GM23338 (cell line): ENCODE measurements around the gene TRIM36. TPM values are rescaled to one million over a fixed set of nuclear protein-coding genes. Genes with fewer than 3 reads are reported as not detected.

Experiments used
- ATAC-seq: fragments of 200-7000 bp; cut with Tn5 transposase; 3 replicates; pipeline ENCODE4 v1.9.1; 2020
- DNase-seq: peaks from one replicate; pipeline ENCODE4 v3.0.0-alpha.2; 2015; ENCODE audit warnings: low spot score
- H2AFZ ChIP-seq: fragments of 200-600 bp; sonication (generic); 2 replicates; pipeline ENCODE4 v1.8.0; 2016; ENCODE audit warnings: antibody characterized with exemption, mild to moderate bottlenecking, moderate library complexity
- H3F3A ChIP-seq: fragments of 200-600 bp; sonication (generic); replicated peaks from 2 replicates; pipeline ENCODE4 v1.8.0; 2017; ENCODE audit warnings: antibody characterized with exemption, mixed run types, low read depth
- H3K27ac ChIP-seq: fragments of 200-600 bp; sonication (generic); 2 replicates; pipeline ENCODE4 v1.6.1; 2016; ENCODE audit warnings: low read depth
- H3K27me3 ChIP-seq: fragments of 200-600 bp; sonication (generic); 2 replicates; pipeline ENCODE4 v1.8.0; 2016; ENCODE audit warnings: mild to moderate bottlenecking, mixed run types, moderate library complexity; ENCODE audit not compliant: insufficient read depth
- H3K36me3 ChIP-seq: fragments of 200-600 bp; sonication (generic); 2 replicates; pipeline ENCODE4 v1.8.0; 2016; ENCODE audit warnings: mild to moderate bottlenecking; ENCODE audit not compliant: insufficient read depth
- H3K4me1 ChIP-seq: fragments of 200-600 bp; sonication (generic); 2 replicates; pipeline ENCODE4 v1.8.0; 2016; ENCODE audit warnings: mild to moderate bottlenecking, moderate library complexity; ENCODE audit not compliant: insufficient read depth
- H3K4me2 ChIP-seq: fragments of 200-600 bp; sonication (generic); 2 replicates; pipeline ENCODE4 v1.7.1; 2017; ENCODE audit warnings: mixed run types
- H3K4me3 ChIP-seq: fragments of 200-600 bp; sonication (generic); 2 replicates; pipeline ENCODE4 v1.6.1; 2016; ENCODE audit warnings: mixed run types
- H3K79me2 ChIP-seq: fragments of 200-600 bp; sonication (generic); replicated peaks from 2 replicates; pipeline ENCODE4 v1.8.0; 2017; ENCODE audit warnings: mild to moderate bottlenecking; ENCODE audit not compliant: insufficient read depth
- H3K9me2 ChIP-seq: fragments of 200-600 bp; sonication (generic); 2 replicates; pipeline ENCODE4 v1.8.0; 2017; ENCODE audit not compliant: insufficient read depth
- H4K20me1 ChIP-seq: fragments of 200-600 bp; sonication (generic); replicated peaks from 2 replicates; pipeline ENCODE4 v1.8.0; 2017; ENCODE audit warnings: mild to moderate bottlenecking; ENCODE audit not compliant: insufficient read depth
- H3K27ac Mint-ChIP-seq: 2 replicates; pipeline ENCODE4 v1.8.0; 2020; ENCODE audit warnings: inconsistent platforms, mild to moderate bottlenecking, moderate library complexity, mixed read lengths
- H3K27me3 Mint-ChIP-seq: 3 replicates; pipeline ENCODE4 v1.8.0; 2022; ENCODE audit warnings: low read depth, mild to moderate bottlenecking, moderate library complexity, mixed read lengths, inconsistent platforms; ENCODE audit not compliant: insufficient read depth, poor library complexity
- H3K36me3 Mint-ChIP-seq: 3 replicates; pipeline ENCODE4 v1.8.0; 2021; ENCODE audit warnings: low read depth, mild to moderate bottlenecking, inconsistent platforms, moderate library complexity, mixed read lengths
- H3K4me1 Mint-ChIP-seq: 3 replicates; pipeline ENCODE4 v1.8.0; 2020; ENCODE audit warnings: mild to moderate bottlenecking, inconsistent platforms, mixed read lengths
- H3K4me3 Mint-ChIP-seq: 3 replicates; pipeline ENCODE4 v1.8.0; 2021; ENCODE audit warnings: moderate library complexity, mild to moderate bottlenecking, inconsistent platforms, mixed read lengths
- H3K9me3 Mint-ChIP-seq: 3 replicates; pipeline ENCODE4 v1.8.0; 2020; ENCODE audit warnings: moderate library complexity, mild to moderate bottlenecking, inconsistent platforms, mixed read lengths
- CREB1 ChIP-seq: fragments of 250-450 bp; sonication (Bioruptor Pico); IDR thresholded peaks from 2 replicates; pipeline ENCODE4 v1.5.0; 2020; ENCODE audit warnings: low read depth, mild to moderate bottlenecking, moderate library complexity
- CTCF ChIP-seq, 2 experiments: fragments of 200-600 bp in 1 of 2; sonication (generic) in 1 of 2; conservative IDR thresholded peaks; 2 replicates each; pipeline versions ENCODE4 v1.5.1 to v1.6.1; 2016 to 2017; ENCODE audit warnings: antibody characterized with exemption in 2 of 2, low read depth in 2 of 2, mild to moderate bottlenecking in 2 of 2, moderate library complexity in 1 of 2
- EZH2 ChIP-seq: fragments of 200-600 bp; sonication (generic); IDR thresholded peaks from one replicate; pipeline ENCODE4 v1.8.0; 2017; ENCODE audit warnings: antibody characterized with exemption, mild to moderate bottlenecking, low read depth; ENCODE audit not compliant: unreplicated experiment
- EZH2phosphoT487 ChIP-seq: fragments of 200-600 bp; sonication (generic); IDR thresholded peaks from one replicate; pipeline ENCODE4 v1.8.1; 2018; ENCODE audit warnings: antibody characterized with exemption; ENCODE audit not compliant: unreplicated experiment
- JUNB ChIP-seq: IDR thresholded peaks from one replicate; pipeline ENCODE4 v1.6.1; 2016; ENCODE audit warnings: antibody characterized with exemption; ENCODE audit not compliant: unreplicated experiment
- POLR2AphosphoS5 ChIP-seq: IDR thresholded peaks from 2 replicates; pipeline ENCODE4 v1.6.1; 2016; ENCODE audit warnings: antibody characterized with exemption, low read depth
- polyA plus RNA-seq: library from polyadenylated mRNA; unstranded; fragments of >200 nt; fragmentation: Nextera tagmentation; extraction: Ambion mirVana; gene quantifications from 2 replicates; pipeline ENCODE4 v1.2.1, GENCODE V29; 2016
- total RNA-seq: library from RNA; depleted of rRNA; stranded (reverse); fragments of >200 nt; shearing (Covaris generic); gene quantifications from 2 replicates; pipeline ENCODE4 v1.2.3, GENCODE V29; 2014

TRIM36 gene
- total and polyA plus RNA-seq, 2 experiments from 2014 or later: 4.4 to 14.1 TPM

- Mint-ChIP-seq H3K27ac (no peak overlapping the region), H3K9me3 (no peaks in the 10 kb centered on the region), H3K4me1 (peaks cover 11% of the 10 kb centered on the region), H3K4me3 (peak overlapping the region; percentile 83), H3K27me3 (peaks cover 57% of the 10 kb centered on the region), H3K36me3 (no peaks in the 10 kb centered on the region)
- peaks cover 95% of the 10 kb centered on the region for H3K27me3 ChIP-seq
- peak overlapping the region; percentile 64 for H3K4me3 ChIP-seq
- 0 out of 2 replicates have a peak, but pooled peaks cover 4% of the 10 kb centered on the region for H3F3A ChIP-seq
- H3K79me2 ChIP-seq: no peaks in the 10 kb centered on the region
- H3K9me2 ChIP-seq: no peaks in the 10 kb centered on the region
- DNase-seq (peak; percentile 69), ATAC-seq (peak; percentile 69)
- TF ChIP-seq POLR2AphosphoS5: no peak
- peak; percentile 26 for TF ChIP-seq EZH2phosphoT487
- TF ChIP-seq EZH2: peak; percentile 51
- peak; percentile 9 to 33; a peak in 2 of 4 replicates for TF ChIP-seq CTCF (conservative IDR thresholded peaks at IDR 0.05; ENCODE audit: low read depth in 2 of 2)
- no peaks in the 10 kb centered on the region for H3K36me3 ChIP-seq
- peak overlapping the region; percentile 99 for H2AFZ ChIP-seq
- H4K20me1 ChIP-seq: no peaks in the 10 kb centered on the region
- H3K4me1 ChIP-seq: peaks cover 6% of the 10 kb centered on the region
- H3K4me2 ChIP-seq: peak overlapping the region; percentile 96
- H3K27ac ChIP-seq: no peak overlapping the region
Observed at GRCh38 chr5:115179030-115179393, 9.3 kb upstream of the TRIM36 start.

GRCh38 chr5:115170929-115171510, 1.3 kb upstream of the TRIM36 start:
- Histone ChIP-seq H2AFZ (peak overlapping the region; percentile 99), H3F3A (no peaks in the 10 kb centered on the region), H3K4me2 (peak overlapping the region; percentile 99), H4K20me1 (peaks cover 5% of the 10 kb centered on the region), H3K36me3 (peaks cover 3% of the 10 kb centered on the region; the same call in 1 of the 2 replicates), H3K4me1 (peaks cover 16% of the 10 kb centered on the region), H3K4me3 (peak overlapping the region; percentile 96), H3K9me2 (no peaks in the 10 kb centered on the region), H3K27me3 (peaks cover 65% of the 10 kb centered on the region), H3K79me2 (peaks cover 16% of the 10 kb centered on the region), H3K27ac (no peak overlapping the region)
- Mint-ChIP-seq H3K36me3 (peaks cover 28% of the 10 kb centered on the region), H3K27me3 (peaks cover 24% of the 10 kb centered on the region), H3K27ac (no peak overlapping the region), H3K9me3 (peaks cover 28% of the 10 kb centered on the region), H3K4me1 (peaks cover 12% of the 10 kb centered on the region), H3K4me3 (peak overlapping the region; percentile 89)
- DNase-seq: peak; percentile 21
- no peak for ATAC-seq
- TF ChIP-seq CREB1 (CRISPR knock-in tag) (no peak), JUNB (no peak), EZH2 (no peak), POLR2AphosphoS5 (no peak), EZH2phosphoT487 (no peak)
